Skeletal muscle tissue (tissue), 4 donors: ENCODE data around the gene FRMD4B. TPM values are rescaled to one million over a fixed set of nuclear protein-coding genes. Genes with fewer than 3 reads are reported as not detected.

Source experiments
- H3K27ac ChIP-seq: one replicate; pipeline ENCODE4 v1.7.0; 2013; ENCODE audit warnings: mild to moderate bottlenecking, low read depth, low read length, inconsistent platforms
- H3K27me3 ChIP-seq, 3 donors: one replicate each; pipeline ENCODE4 v1.7.0; 2013; ENCODE audit warnings: low read length in 3 of 3; ENCODE audit not compliant: control insufficient read depth in 3 of 3, insufficient read depth in 3 of 3
- H3K36me3 ChIP-seq, 3 donors: one replicate each; pipeline ENCODE4 v1.7.0; 2013; ENCODE audit warnings: low read length in 3 of 3; ENCODE audit not compliant: control insufficient read depth in 3 of 3, insufficient read depth in 3 of 3
- H3K4me1 ChIP-seq, 3 donors: one replicate each; pipeline ENCODE4 v1.7.0; 2013; ENCODE audit warnings: low read length in 3 of 3, mild to moderate bottlenecking in 3 of 3; ENCODE audit not compliant: control insufficient read depth in 3 of 3, insufficient read depth in 3 of 3
- H3K4me3 ChIP-seq, 3 donors: one replicate each; pipeline ENCODE4 v1.7.0; 2013; ENCODE audit warnings: low read length in 3 of 3
- H3K9ac ChIP-seq, 3 donors: one replicate each; pipeline ENCODE4 v1.7.0; 2013; ENCODE audit warnings: low read length in 3 of 3, mild to moderate bottlenecking in 3 of 3, moderate library complexity in 2 of 3, low read depth in 1 of 3
- H3K9me3 ChIP-seq, 3 donors: one replicate each; pipeline ENCODE4 v1.7.0; 2013; ENCODE audit warnings: low read length in 3 of 3; ENCODE audit not compliant: control insufficient read depth in 3 of 3
- total RNA-seq: library from RNA; depleted of rRNA; stranded (reverse); fragments of >200 nt; gene quantifications from one replicate; pipeline ENCODE4 v1.2.3, GENCODE V29; 2014
- donor health status: Osteomylitis.

Gene FRMD4B
- total RNA-seq, 1 donor from 2014 or later, result 21.4 TPM

DNA sequence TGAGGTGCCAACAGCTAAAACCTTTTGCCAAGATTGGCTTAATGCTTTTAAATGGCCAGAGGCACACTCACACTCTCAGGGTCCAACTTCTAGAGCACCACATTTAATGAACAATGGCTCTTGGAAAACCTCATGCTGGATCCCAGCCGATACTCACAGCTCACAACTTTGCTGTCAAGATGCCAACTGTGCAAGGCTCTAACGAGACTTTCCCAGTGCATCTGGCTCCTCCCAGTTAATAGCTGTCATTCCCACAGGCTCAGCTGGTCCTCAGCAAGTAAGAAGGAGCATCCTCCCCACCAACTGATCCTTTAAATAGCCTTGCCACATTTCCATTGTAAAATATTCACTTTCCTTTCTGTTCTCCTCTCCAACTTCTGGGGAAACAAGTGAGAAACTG is 20.3 kb upstream of the FRMD4B start:
- H3K27ac ChIP-seq, result no peak overlapping the region
- no peaks in the 10 kb centered on the region for H3K27me3 ChIP-seq
- H3K9ac ChIP-seq, result no peak overlapping the region
- H3K36me3 ChIP-seq, result no peaks in the 10 kb centered on the region
- peaks cover 0 to 3% (median 0%) of the 10 kb centered on the region in 3 donors for H3K4me1 ChIP-seq
- no peak overlapping the region for H3K4me3 ChIP-seq
- H3K9me3 ChIP-seq, result no peaks in the 10 kb centered on the region

DNA sequence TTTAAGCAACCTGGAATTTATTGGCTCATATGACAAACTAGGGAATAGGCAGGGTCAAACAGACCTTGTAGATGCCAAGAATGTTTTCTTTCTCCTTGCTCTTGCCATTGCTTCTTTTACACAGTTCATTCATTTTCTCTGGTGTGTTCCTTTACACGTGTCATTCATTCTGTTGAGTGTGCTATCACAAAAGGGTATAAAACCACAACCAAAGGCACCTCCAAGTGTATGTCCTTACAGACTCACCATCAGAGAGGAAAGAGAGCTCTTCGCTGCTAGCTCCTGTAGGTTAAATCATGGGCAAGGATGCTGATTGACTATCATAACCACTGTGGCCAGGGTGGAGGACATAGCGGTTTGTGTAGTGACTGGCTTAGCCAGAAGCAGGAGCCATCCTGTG is 19.2 kb upstream of the FRMD4B start:
- no peak overlapping the region for H3K4me3 ChIP-seq
- H3K36me3 ChIP-seq, result no peaks in the 10 kb centered on the region
- H3K9me3 ChIP-seq, result no peaks in the 10 kb centered on the region
- H3K4me1 ChIP-seq, result peaks cover 0 to under 1% (median 0%) of the 10 kb centered on the region in 3 donors
- H3K9ac ChIP-seq, result no peak overlapping the region
- H3K27me3 ChIP-seq, result no peaks in the 10 kb centered on the region
- H3K27ac ChIP-seq, result no peak overlapping the region

DNA sequence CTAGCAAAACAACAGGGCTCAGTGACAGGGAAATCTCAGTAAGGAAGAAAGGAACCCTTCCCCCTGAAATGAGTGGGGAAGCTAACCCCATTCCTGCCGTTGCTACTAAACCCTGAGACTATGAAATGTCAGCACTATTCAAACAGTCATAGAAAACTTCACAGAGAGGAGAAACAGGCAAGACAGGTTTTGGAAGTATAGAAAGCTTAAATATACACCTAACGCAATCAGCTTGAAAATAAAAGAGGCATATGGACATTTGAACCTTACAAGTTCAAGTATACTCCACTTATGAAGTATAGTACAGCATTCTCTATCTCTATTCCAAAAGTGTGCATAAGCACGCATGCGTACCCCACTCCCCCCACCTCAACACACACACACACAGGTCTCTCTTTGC is 17.6 kb upstream of the FRMD4B start:
- no peaks in the 10 kb centered on the region for H3K27me3 ChIP-seq
- no peak overlapping the region for H3K4me3 ChIP-seq
- H3K4me1 ChIP-seq, result no peaks in the 10 kb centered on the region
- no peak overlapping the region for H3K27ac ChIP-seq
- H3K36me3 ChIP-seq, result no peaks in the 10 kb centered on the region
- H3K9me3 ChIP-seq, result no peaks in the 10 kb centered on the region
- H3K9ac ChIP-seq, result no peak overlapping the region

DNA sequence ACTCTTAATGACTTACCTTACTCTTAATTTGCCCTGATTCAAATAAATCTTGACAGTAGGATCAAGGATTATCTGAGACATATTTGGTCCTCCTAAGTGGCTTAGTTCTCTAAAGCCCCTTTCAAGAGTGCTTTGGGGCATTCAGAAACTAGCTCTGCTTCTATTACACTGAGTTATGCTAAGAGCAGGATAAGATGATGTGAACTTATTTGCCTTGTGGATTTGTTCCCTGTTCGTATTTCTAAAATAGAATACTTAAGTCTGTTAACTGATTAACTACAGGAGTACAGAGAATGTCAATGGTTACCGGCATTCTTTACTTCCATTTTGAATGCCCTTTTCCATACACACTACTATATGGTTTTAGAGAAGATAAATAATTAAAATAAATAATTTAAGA is 14.8 kb upstream of the FRMD4B start:
- H3K36me3 ChIP-seq, result no peaks in the 10 kb centered on the region
- no peak overlapping the region for H3K27ac ChIP-seq
- no peaks in the 10 kb centered on the region for H3K4me1 ChIP-seq
- no peak overlapping the region for H3K9ac ChIP-seq
- H3K27me3 ChIP-seq, result no peaks in the 10 kb centered on the region
- H3K4me3 ChIP-seq, result no peak overlapping the region
- H3K9me3 ChIP-seq, result no peaks in the 10 kb centered on the region

DNA sequence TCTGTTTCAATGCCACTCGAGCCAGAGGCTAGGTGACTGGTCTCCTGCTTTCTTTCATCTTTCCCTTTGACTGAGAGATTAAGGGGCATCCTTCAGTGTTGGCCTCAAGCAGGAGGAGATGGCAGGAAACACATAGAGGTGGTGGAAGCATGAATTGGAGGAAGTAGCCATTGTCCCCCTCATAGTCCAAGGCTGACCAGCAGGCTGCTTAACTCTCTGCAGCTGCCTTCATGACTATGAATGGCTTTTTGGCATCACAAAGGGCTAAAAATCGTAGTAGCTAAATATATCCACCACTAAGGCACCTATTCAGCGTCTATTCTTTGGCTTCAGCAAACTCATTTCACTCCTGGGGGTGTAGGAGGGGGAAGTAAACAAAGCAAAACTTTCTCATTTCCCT is 7.0 kb upstream of the FRMD4B start:
- Histone ChIP-seq H3K36me3 (no peaks in the 10 kb centered on the region), H3K4me3 (no peak overlapping the region), H3K4me1 (no peaks in the 10 kb centered on the region)

DNA sequence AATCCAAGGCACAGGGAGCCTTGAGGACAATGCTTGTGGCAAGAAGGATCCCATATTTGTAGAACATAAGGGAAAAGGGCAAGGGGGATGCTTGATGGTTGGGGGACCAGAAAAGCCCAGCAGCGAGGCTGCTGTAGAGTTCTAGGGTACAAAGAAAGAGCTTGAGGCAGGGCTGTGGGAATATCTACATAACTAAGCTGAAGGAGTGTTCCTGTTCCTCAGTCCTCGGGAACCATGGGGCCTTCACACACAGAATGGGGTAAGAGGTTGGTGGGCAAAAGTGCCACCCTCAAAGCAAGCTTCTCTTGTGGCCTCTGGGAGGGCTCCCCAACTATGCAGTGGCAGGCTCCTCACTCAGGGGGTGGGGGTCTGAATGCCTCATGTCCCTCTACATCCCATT is 6.5 kb upstream of the FRMD4B start:
- Histone ChIP-seq H3K4me1 (no peaks in the 10 kb centered on the region), H3K9me3 (no peaks in the 10 kb centered on the region), H3K27ac (no peak overlapping the region), H3K4me3 (no peak overlapping the region), H3K36me3 (no peaks in the 10 kb centered on the region), H3K27me3 (peaks cover 0 to 8% (median 7%) of the 10 kb centered on the region in 3 donors), H3K9ac (no peak overlapping the region)

More for the DNA sequence above, 7.0 kb upstream of the FRMD4B start:
- Histone ChIP-seq H3K27ac (no peak overlapping the region), H3K9ac (no peak overlapping the region), H3K27me3 (peaks cover 0 to 8% (median 7%) of the 10 kb centered on the region in 3 donors), H3K9me3 (no peaks in the 10 kb centered on the region)

DNA sequence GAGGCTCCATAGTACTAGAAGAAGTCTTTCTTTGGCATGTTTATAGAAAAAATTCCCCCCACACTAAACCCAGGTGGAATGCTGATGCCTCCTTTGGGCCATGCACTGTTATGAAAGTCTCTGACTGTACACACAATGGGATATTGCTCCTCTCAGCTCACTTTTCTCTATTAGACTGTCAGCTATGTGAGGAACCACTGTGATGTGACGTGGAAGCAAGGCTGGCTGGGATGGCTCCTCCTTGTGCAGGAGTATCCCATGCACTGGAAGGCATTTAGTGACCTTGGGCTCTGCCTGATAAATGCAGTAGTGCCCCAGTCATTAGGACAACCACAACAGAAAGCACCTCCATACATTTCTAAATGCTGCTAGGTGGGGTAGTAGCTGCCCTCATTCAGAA is 5.7 kb upstream of the FRMD4B start:
- Histone ChIP-seq H3K9me3 (no peaks in the 10 kb centered on the region), H3K4me1 (peaks cover under 1 to 2% (median 2%) of the 10 kb centered on the region in 3 donors), H3K9ac (no peak overlapping the region), H3K4me3 (no peak overlapping the region), H3K36me3 (no peaks in the 10 kb centered on the region), H3K27me3 (peaks cover 0 to 10% (median 7%) of the 10 kb centered on the region in 3 donors), H3K27ac (no peak overlapping the region)

DNA sequence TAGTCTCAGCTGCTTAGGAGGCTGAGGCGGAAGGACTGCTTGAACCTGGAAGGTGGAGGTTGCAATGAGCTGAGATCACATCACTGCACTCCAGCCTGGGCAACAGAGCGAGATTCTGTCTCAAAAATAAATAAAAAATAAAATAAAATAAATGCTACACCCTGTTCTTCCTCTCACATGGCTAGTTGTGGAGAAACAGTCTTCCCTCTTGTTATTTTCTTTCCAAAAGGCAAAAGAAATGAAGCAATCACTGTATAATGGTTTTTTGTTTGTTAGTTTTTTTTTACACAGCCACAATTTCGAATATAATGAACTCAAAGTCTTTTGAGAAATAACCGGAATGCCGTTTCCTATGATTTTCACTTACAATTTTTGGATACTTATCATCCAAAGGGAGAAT is 4.9 kb upstream of the FRMD4B start:
- H3K27me3 ChIP-seq, result peaks cover 0 to 18% (median 9%) of the 10 kb centered on the region in 3 donors
- no peak overlapping the region for H3K4me3 ChIP-seq
- no peaks in the 10 kb centered on the region for H3K9me3 ChIP-seq
- H3K4me1 ChIP-seq, result peaks cover 5 to 9% (median 7%) of the 10 kb centered on the region in 3 donors
- H3K36me3 ChIP-seq, result no peaks in the 10 kb centered on the region
- no peak overlapping the region for H3K9ac ChIP-seq
- no peak overlapping the region for H3K27ac ChIP-seq

DNA sequence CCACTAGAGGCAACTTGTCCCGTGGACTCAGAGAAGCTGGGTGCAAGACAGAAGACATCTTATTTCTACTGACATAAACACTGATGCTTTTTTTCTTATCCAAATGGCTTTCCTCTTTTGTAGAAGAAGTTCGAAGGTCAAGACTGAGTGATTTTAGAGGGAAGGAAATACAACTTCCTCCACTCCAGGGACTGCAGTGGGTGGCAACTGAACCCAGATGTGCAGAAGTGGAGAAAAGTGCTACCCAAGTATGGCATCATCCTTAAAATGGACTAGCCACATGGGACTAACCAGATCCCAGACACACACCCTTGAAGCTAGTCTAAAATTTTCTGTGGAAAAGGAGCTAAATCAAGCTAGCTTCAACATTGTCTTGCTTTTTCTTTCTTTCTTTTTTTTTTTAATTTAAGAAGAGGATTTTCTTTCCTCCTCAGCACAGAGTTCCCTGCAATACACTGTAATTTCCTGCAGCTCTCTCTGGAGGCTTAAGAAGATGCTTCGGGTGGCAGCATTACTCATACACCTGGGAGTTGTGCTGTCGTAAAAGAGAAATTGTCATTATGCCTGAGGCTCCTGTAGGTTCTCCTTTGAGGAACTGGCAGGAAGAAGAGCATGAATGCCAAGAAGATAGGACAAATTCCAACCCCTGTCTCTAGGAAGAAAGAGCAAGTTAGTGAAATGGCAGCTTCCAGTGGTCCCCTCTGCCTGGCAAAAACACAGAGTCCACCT is 3.8 kb upstream of the FRMD4B start:
- no peak overlapping the region for H3K27ac ChIP-seq
- no peak overlapping the region for H3K4me3 ChIP-seq
- H3K9me3 ChIP-seq, result no peaks in the 10 kb centered on the region
- no peaks in the 10 kb centered on the region for H3K36me3 ChIP-seq
- H3K27me3 ChIP-seq, result peaks cover 0 to 21% (median 13%) of the 10 kb centered on the region in 3 donors
- no peak overlapping the region for H3K9ac ChIP-seq
- peaks cover 5 to 13% (median 10%) of the 10 kb centered on the region in 3 donors for H3K4me1 ChIP-seq

DNA sequence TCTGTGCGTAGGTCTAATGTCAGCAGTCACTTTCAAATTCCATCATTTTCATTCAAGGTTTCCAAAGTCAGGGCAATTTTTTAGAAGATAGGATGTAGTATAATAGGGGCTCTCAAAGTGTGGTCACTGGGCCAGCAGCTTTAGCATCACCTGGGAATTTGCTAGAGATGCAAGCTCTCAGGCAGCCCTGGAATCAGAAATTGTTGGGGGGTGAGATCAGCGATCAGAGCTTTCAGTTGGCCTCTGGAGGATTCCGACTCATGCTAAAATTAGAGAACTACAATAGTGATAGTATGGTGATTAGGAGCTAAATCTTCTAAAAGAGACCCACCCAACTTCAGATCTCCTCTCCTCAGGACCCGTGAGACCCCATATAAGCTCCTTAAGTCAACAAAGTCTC is 2.4 kb upstream of the FRMD4B start:
- no peak overlapping the region for H3K27ac ChIP-seq
- H3K9ac ChIP-seq, result no peak overlapping the region
- peaks cover 5 to 13% (median 10%) of the 10 kb centered on the region in 3 donors for H3K4me1 ChIP-seq
- no peak overlapping the region for H3K4me3 ChIP-seq
- no peaks in the 10 kb centered on the region for H3K9me3 ChIP-seq
- peaks cover 0 to 21% (median 13%) of the 10 kb centered on the region in 3 donors for H3K27me3 ChIP-seq
- H3K36me3 ChIP-seq, result no peaks in the 10 kb centered on the region
